Effector memory CD8-positive, alpha-beta T cell (primary cell): ENCODE data around the gene SSBP3.

Experiments
- ATAC-seq: fragments of 150-1000 bp; cut with Tn5 transposase; replicated peaks from 2 replicates; pipeline ENCODE4 v1.10.0; 2021; ENCODE audit warnings: mild to moderate bottlenecking, moderate library complexity
- DNase-seq, 3 experiments: peaks; one replicate each; pipeline ENCODE4 v3.0.0; 2021
- H3K27ac Mint-ChIP-seq, 2 donors: one replicate each; pipeline ENCODE4 v1.8.0; 2022; ENCODE audit warnings: mild to moderate bottlenecking in 2 of 2, mixed read lengths in 2 of 2, moderate library complexity in 2 of 2
- H3K27me3 Mint-ChIP-seq, 2 donors: one replicate each; pipeline ENCODE4 v1.8.0; 2022; ENCODE audit warnings: mixed read lengths in 2 of 2
- H3K36me3 Mint-ChIP-seq: one replicate; pipeline ENCODE4 v1.8.0; 2022; ENCODE audit warnings: mild to moderate bottlenecking, moderate library complexity, mixed read lengths; ENCODE audit not compliant: insufficient read depth
- H3K4me1 Mint-ChIP-seq, 2 donors: one replicate each; pipeline ENCODE4 v1.8.0; 2022; ENCODE audit warnings: low read depth in 2 of 2, mixed read lengths in 2 of 2
- H3K4me3 Mint-ChIP-seq, 2 donors: one replicate each; pipeline ENCODE4 v1.8.0; 2022; ENCODE audit warnings: mild to moderate bottlenecking in 2 of 2, mixed read lengths in 2 of 2, moderate library complexity in 2 of 2
- H3K9me3 Mint-ChIP-seq, 2 donors: one replicate each; pipeline ENCODE4 v1.8.0; 2022; ENCODE audit warnings: mixed read lengths in 2 of 2

SSBP3 gene

DNA sequence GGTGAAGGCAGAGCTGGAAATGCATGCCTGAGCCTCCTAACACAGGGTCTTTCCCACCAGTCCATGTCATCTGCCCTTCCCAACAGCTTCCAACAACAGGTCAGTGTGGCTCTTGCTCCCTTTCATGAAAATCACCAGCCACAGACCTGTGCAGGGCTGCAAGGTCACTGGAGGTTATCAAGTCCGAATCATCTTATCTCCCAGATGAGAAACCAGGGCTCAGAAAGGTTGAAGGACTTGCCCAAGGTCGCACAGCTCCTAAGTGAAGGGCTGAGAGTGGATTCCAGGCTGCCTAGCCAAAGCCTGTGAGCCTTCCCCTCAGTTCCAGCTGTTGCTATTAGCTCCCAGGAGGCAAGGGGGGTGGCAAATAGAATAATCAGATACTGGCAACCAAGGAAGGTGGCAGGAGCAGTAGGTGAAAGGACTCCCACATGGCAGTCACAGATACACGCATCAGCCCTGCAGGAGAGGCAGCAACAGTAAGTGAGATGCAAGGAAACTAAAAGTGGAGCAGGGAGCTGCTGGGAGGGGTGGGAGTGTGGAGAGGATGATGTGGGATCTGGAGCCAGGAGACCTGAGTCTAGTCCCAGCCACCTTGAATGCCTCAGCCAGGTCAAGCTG is 74.2 kb downstream of the SSBP3 start:
- Mint-ChIP-seq H3K4me3 (peak overlapping the region in 1 of 2 donors; percentile 21), H3K36me3 (peaks cover 3% of the 10 kb centered on the region), H3K27me3 (no peaks in the 10 kb centered on the region), H3K4me1 (peaks cover 55 to 80% of the 10 kb centered on the region in 2 donors), H3K9me3 (no peaks in the 10 kb centered on the region), H3K27ac (peak overlapping the region in 1 of 2 donors; percentile 84)
- DNase-seq (no peak), ATAC-seq (no peak)

DNA sequence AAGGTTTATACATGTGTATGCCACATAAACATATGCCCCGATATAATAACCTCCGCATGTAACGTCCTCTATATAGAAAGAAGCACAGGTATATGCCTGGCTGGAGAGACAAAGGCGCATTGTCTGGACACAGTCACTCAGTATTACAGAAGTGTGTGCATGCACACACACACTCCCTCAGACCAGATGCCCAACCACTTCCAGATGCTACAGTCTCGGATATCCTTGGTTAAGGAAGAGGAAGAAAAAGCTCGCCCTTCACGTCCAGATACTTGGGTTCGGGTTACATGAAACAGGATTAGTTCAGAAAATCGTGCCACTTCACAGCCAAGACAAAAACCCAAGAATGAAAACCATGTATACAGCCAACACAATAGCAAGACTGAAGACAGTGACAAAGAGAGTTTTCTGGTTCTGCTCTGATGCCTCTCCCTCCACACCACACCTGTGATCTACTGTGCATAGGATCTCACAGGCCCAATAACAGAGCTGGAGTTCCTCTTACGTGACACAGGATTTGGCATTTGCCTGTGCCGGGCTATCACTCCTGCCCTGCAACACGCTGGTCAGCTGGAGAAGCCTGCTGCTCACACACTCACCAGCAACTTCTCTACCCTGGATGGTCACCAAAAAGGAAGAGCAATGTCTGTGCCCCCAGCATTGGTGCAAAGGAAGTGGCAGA is 75.0 kb downstream of the SSBP3 start:
- Mint-ChIP-seq H3K27me3 (no peaks in the 10 kb centered on the region), H3K36me3 (peaks cover 3% of the 10 kb centered on the region), H3K4me3 (peak overlapping the region in 1 of 2 donors; percentile 21), H3K27ac (peak overlapping the region in 1 of 2 donors; percentile 39), H3K9me3 (no peaks in the 10 kb centered on the region), H3K4me1 (peaks cover 54 to 80% of the 10 kb centered on the region in 2 donors)
- no peak for ATAC-seq
- no peak for DNase-seq

DNA sequence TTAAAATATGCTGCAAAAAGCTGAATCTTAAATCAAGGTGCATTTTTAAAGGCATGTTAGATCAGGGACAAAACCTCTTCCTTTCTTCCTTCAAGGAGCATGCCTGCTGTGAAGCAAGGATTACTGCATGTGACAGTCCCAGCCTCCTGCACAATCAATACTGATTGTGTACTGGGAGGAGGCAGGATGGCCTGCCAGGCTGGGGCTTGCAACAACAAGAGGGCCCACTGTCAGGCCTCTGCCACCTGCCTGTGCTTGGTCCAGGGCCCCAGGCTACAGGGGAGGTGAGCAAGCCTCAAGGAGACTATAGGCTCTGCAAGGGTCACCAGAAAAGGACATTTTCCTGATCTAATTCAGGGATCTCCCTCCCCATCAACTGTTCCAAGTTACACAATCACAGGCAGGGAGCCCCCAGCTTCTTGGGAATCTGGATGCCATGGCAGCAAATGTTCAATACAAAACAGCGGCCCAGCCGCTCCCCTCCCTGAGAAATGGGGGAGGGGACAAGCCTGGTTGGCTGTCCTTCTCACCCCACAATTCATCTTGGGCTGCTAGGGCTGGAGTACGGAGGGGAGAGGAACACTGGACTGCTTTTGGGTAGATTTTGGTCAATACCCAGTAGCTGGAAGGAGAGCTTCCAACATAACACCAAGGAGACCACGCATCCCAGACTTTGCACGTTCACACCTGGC is 76.7 kb downstream of the SSBP3 start:
- ATAC-seq = no peak
- DNase-seq = no peak
- peaks cover 3% of the 10 kb centered on the region for H3K36me3 Mint-ChIP-seq
- peak overlapping the region; percentile 38 to 80 for H3K27ac Mint-ChIP-seq
- H3K4me1 Mint-ChIP-seq = peaks cover 54 to 78% of the 10 kb centered on the region in 2 donors
- no peaks in the 10 kb centered on the region for H3K27me3 Mint-ChIP-seq
- H3K4me3 Mint-ChIP-seq = no peak overlapping the region
- H3K9me3 Mint-ChIP-seq = no peaks in the 10 kb centered on the region

DNA sequence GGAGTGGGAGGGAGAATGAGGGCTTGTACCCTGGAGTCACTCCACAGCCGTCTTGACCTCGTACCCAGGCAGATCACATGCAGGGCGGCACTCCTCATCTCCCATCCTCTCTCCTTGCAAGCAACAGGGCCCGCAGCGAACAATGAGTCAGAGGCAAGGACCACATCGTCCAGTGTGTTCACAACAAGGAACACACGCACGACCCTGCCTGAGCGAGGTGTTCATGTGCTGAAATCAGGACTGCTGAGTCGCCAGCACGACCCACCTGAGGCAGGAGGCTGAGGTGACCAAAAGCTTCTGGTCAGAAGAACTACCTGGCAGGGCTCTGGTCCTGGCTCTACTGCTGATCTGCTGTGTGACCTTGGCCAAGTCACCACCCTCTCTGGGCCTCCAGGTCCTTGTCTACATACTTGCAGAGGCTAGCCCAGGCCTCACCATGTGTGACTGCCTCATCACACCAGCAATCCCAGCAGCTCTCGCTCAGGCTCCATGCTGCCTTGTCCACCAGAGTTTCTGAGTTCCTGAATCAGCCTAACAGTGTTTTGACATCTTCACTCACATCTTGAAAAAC is 78.0 kb downstream of the SSBP3 start:
- Mint-ChIP-seq H3K4me3 (no peak overlapping the region), H3K9me3 (no peaks in the 10 kb centered on the region), H3K36me3 (peaks cover 3% of the 10 kb centered on the region), H3K27me3 (no peaks in the 10 kb centered on the region), H3K27ac (peak overlapping the region; percentile 85 to 90), H3K4me1 (peaks cover 56 to 71% of the 10 kb centered on the region in 2 donors)
- ATAC-seq (no peak), DNase-seq (no peak)

DNA sequence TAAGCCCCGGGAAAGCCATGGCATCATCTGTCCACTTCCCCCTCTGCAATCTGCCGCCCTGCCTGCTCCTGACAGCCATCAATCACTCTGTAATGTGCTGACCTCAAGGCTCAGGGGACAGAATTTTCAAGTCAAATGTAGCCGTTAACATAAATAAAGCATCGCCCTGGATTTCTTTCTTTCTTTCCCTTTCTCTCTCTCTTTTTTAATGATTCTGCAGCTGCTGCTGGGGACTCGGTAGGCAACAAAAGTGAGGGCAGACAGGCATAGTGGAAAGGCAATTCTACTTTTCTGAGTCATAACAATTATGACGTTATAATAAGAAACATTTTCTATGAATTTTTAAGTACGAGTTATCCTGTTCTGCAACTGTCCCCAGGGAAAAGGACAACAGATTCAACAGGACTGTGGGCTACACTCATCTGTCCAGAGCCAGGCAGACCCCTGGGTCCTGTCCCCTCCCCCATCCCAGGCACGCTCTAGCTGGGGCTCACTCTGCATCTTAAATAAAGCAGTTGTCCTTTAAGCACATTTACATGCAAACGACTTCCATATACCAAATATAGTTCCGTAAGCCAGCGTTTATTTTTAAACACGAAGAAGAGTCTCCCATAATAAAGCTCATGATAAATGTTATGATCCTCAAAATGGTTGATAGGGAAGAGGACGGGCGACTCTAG is 78.7 kb downstream of the SSBP3 start:
- Mint-ChIP-seq H3K27me3 (no peaks in the 10 kb centered on the region), H3K4me1 (peaks cover 58 to 70% of the 10 kb centered on the region in 2 donors), H3K27ac (peak overlapping the region; percentile 85 to 90), H3K36me3 (peaks cover 3% of the 10 kb centered on the region), H3K4me3 (no peak overlapping the region), H3K9me3 (no peaks in the 10 kb centered on the region)
- no peak for DNase-seq
- no peak for ATAC-seq

DNA sequence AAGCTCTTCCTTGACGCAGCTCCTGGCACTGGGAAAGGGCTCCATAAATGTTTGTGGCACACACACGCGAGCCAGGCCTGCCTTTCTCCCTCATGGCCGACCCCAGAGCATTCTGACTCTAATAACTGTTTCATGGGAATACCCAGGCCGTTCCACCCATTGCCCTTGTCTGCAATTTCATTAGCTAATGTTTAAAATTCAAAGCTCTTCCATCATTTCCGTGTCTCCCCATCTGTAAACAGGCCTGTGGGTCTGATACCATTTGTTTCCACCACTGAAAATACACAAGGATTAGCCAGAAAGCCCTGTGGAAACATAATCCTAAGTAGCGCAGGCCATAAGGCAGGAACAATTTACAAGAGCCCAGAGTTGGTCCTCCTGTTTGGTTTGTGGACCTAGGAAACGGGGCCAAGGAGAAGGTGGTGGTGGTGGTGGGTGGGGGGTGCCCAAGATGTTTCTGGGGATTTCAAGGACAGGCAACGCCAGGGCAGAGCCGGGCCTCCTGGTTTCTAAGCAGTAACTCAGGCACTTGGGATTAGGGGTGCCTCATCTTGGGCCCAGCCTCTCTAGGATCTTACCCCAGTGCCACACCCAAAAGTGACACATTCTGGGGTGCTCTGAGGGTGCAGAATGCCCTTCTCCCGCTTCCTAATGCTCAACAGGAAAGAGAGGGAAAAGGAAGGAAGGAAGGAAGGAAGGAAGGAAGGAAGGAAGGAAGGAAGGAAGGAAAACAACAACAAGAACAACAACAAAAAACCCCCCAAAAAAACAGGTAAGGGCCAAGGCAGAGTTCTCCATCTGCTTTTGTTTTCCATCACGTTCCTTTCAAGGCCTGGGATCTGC is 79.4 kb downstream of the SSBP3 start:
- Mint-ChIP-seq H3K36me3 (peaks cover 3% of the 10 kb centered on the region), H3K4me1 (peaks cover 57 to 70% of the 10 kb centered on the region in 2 donors), H3K27me3 (no peaks in the 10 kb centered on the region), H3K27ac (peak overlapping the region; percentile 85 to 90), H3K9me3 (no peaks in the 10 kb centered on the region), H3K4me3 (no peak overlapping the region)
- DNase-seq (no peak), ATAC-seq (no peak)

DNA sequence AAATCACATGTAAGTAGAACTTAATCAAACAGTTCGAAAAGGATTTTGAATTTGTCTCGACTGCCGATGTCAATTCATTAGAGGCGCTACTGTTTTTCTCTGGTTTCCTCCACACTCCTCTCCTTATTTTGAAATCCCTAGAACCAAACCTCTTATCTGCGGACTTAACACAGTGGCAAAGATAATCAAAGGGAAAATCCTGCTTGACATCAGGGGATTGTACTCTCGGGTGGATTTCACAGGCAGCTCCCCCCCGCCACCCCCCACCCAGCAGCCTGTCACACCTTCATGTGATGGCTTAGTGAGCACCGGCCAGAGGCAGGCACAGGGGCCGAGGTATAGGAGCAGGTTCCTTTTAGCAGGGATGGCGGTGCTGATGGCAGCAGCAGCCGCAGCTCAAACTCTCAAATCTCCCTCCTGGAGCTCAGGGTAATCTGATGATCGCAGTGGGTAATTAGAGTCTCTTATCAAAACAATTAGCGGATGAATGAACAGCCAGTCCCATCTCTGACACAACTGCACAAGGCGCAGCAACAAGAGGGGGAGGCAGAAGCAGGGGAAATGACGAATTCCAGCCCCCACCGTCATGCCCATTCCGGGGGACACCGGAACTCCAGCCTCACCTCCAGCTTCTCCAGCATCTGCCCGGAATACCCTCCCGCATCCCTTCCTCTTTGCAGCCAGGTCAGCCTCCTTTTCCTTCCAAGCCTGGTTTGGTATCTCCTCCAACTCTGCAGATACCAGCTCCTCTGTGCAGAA is 80.3 kb downstream of the SSBP3 start:
- no peaks in the 10 kb centered on the region for H3K27me3 Mint-ChIP-seq
- ATAC-seq = no peak
- no peaks in the 10 kb centered on the region for H3K36me3 Mint-ChIP-seq
- H3K4me3 Mint-ChIP-seq = no peak overlapping the region
- no peak for DNase-seq
- H3K4me1 Mint-ChIP-seq = peaks cover 52 to 66% of the 10 kb centered on the region in 2 donors
- H3K27ac Mint-ChIP-seq = peak overlapping the region; percentile 85 to 90
- H3K9me3 Mint-ChIP-seq = no peaks in the 10 kb centered on the region

DNA sequence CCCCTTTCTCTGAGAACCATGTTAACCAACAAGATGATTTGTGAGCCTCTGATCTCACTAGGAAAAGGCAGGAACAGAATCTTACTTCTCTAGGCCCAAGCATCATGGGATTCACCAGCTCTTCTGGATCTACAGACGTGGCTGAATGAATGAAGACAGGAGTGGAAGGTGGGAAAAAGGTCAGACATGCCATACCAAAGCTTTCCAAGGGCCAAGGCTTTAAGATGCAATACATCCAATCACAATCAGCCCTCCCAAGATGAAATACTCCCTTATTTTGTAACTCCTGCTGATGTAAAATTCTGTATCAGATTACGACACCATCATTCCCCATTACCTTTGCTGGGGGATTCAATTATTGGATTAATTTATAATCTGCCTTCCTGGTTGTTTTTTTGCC is 80.9 kb downstream of the SSBP3 start:
- no peaks in the 10 kb centered on the region for H3K27me3 Mint-ChIP-seq
- H3K9me3 Mint-ChIP-seq = no peaks in the 10 kb centered on the region
- no peak for DNase-seq
- ATAC-seq = no peak
- no peak overlapping the region for H3K27ac Mint-ChIP-seq
- H3K4me3 Mint-ChIP-seq = no peak overlapping the region
- peaks cover 52 to 64% of the 10 kb centered on the region in 2 donors for H3K4me1 Mint-ChIP-seq
- H3K36me3 Mint-ChIP-seq = no peaks in the 10 kb centered on the region

DNA sequence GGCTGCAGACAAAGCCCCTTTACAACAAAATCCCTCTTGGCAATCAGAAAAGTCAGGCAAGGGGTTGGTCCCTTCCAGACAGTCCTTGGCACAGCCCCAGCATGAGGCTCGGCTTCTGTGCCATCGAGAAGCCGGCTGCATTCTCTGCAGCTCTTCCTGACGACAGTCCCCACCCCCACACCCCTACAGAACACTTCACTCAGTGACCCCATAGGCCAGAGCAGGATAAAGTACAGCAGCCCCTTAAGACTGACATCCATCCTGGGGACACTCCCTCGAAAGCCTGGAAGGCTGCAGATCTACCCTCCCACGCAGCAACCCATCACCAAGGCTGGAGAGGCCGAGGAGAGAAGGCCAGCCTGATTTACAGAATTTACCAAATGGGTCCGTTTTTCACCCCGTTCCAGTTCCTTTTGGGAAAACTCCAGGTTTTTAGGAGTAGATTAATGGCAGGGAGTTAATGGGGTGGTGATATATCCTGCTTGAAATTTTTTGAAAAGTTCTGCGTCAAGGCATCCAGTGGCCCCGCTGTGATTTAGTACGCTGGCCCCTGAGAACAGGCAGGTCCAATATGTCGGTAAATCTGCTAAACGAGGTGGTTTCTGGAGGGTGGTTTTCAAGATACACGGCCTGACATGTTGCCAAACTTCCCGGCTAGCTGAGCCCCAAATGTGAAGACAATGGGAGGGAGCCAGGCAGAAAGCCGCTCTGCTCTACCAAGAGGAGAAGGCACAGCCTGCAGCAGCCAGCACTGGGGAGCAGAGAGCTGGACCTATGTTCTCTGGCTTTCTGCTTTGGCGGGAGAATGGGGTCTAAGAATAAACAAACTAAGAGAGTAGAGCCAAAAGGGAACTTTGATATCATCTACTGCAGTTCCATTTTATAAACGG is 81.7 kb downstream of the SSBP3 start:
- ATAC-seq (no peak), DNase-seq (no peak)
- Mint-ChIP-seq H3K27me3 (no peaks in the 10 kb centered on the region), H3K4me3 (no peak overlapping the region), H3K4me1 (peaks cover 52 to 64% of the 10 kb centered on the region in 2 donors), H3K9me3 (no peaks in the 10 kb centered on the region), H3K27ac (no peak overlapping the region), H3K36me3 (peaks cover 3% of the 10 kb centered on the region)

DNA sequence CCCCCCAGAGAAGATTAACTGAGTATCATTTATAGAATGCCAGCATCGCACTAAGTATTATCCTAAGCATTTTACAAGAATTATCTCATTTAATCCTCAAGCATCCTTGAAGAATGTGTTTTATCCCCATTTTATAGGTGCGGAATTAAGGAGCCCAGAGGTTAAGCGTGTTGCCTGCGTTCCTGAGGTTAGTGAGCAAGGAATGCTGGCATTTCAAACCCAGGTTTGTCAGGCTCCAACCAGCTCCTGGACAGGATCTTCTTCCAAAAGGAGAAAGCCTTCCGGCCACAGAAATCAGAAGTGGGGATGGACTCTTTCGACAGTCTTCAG is 82.3 kb downstream of the SSBP3 start:
- no peak for ATAC-seq
- Mint-ChIP-seq H3K9me3 (no peaks in the 10 kb centered on the region), H3K36me3 (peaks cover 3% of the 10 kb centered on the region), H3K27me3 (no peaks in the 10 kb centered on the region), H3K4me1 (peaks cover 53 to 67% of the 10 kb centered on the region in 2 donors), H3K27ac (peak overlapping the region in 1 of 2 donors; percentile 32), H3K4me3 (no peak overlapping the region)
- DNase-seq = no peak

DNA sequence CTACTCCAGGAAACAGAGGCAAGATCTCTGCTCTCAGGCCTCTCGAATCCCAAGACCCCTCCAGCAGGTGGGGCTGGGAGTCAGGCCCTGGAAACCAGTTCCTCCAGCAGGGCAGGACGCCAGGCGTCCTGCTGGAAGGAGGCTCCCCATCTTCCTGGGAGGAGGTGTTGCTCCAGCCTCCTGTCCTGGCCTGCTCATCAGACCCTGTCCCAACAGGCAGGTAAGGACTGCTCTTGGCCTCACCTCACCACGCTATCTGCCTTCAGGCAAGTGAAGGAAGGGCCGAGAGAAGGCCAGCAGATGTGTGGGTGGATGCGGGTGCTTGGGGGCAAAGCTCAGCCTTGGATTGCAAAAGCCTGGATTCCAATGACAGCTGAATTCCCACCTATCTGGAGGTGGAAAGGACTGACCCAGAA is 82.9 kb downstream of the SSBP3 start:
- no peaks in the 10 kb centered on the region for H3K27me3 Mint-ChIP-seq
- no peaks in the 10 kb centered on the region for H3K9me3 Mint-ChIP-seq
- peaks cover 3% of the 10 kb centered on the region for H3K36me3 Mint-ChIP-seq
- H3K27ac Mint-ChIP-seq = peak overlapping the region in 1 of 2 donors; percentile 32
- H3K4me3 Mint-ChIP-seq = no peak overlapping the region
- peaks cover 52 to 66% of the 10 kb centered on the region in 2 donors for H3K4me1 Mint-ChIP-seq
- no peak for DNase-seq
- no peak for ATAC-seq
